Sigmoid colon (tissue), 7 donors: ENCODE data around the gene CSK. TPM values are rescaled to one million over a fixed set of nuclear protein-coding genes. Genes with fewer than 3 reads are reported as not detected.

Experiments used
- DNase-seq: peaks from one replicate; pipeline ENCODE4 v3.0.0-alpha.2; 2019
- H3K27ac ChIP-seq, 4 donors: fragments of 200-600 bp; sonication (generic); one replicate each; pipeline ENCODE4 v1.5.1; 2016 to 2019; ENCODE audit warnings: mild to moderate bottlenecking in 1 of 4
- H3K27me3 ChIP-seq, 3 donors: fragments of 200-600 bp; sonication (generic); one replicate each; pipeline ENCODE4 v1.5.1; 2019; ENCODE audit warnings: mild to moderate bottlenecking in 1 of 3
- H3K36me3 ChIP-seq, 4 donors: fragments of 200-600 bp; sonication (generic); one replicate each; pipeline ENCODE4 v1.5.1; 2016 to 2019
- H3K4me1 ChIP-seq, 4 donors: fragments of 200-600 bp; sonication (generic); one replicate each; pipeline ENCODE4 v1.5.1; 2017 to 2019
- H3K4me3 ChIP-seq, 4 donors: fragments of 200-600 bp; sonication (generic); one replicate each; pipeline ENCODE4 v1.5.1; 2017 to 2019; ENCODE audit warnings: mild to moderate bottlenecking in 2 of 4, moderate library complexity in 1 of 4
- H3K9me3 ChIP-seq, 4 donors: fragments of 200-600 bp in 3 of 4; sonication (generic) in 3 of 4; one replicate each; pipeline versions ENCODE4 v1.5.1 to v1.6.1; 2013 to 2019
- CTCF ChIP-seq, 4 experiments: fragments of 450-650 bp in 3 of 4; fragments of 200-600 bp in 1 of 4; IDR thresholded peaks; one replicate each; pipeline ENCODE4 v1.5.1; 2016 to 2019; ENCODE audit warnings: antibody characterized with exemption in 4 of 4, mild to moderate bottlenecking in 3 of 4, moderate library complexity in 2 of 4
- EP300 ChIP-seq, 4 donors: sonication (generic); formaldehyde crosslinking; IDR thresholded peaks; one replicate each; pipeline ENCODE4 v1.6.1; 2017; ENCODE audit warnings: antibody characterized with exemption in 4 of 4
- POLR2A ChIP-seq, 2 donors: fragments of 450-650 bp; IDR thresholded peaks; one replicate each; pipeline ENCODE4 v1.6.1; 2016; ENCODE audit warnings: antibody characterized with exemption in 2 of 2, mild to moderate bottlenecking in 2 of 2, moderate library complexity in 2 of 2
- POLR2AphosphoS5 ChIP-seq, 4 donors: sonication (generic); formaldehyde crosslinking; IDR thresholded peaks; one replicate each; pipeline ENCODE4 v1.6.1; 2017; ENCODE audit warnings: antibody characterized with exemption in 4 of 4
- WGBS, 2 donors: extraction: QIAGEN DNeasy Blood & Tissue Kit; methylation state at CpG; one replicate each; pipeline ENCODE4 v1.1.7; 2013; 5-methylcytosine and 5-hydroxymethylcytosine counted together
- intact Hi-C: fragments of 100-400 bp; cut with DNase I; formaldehyde crosslinking; loops from one replicate; pipeline ENCODE4 v1.15.1; 2023
- polyA plus RNA-seq, 3 donors: library from polyadenylated mRNA; stranded (reverse); fragments of 200-250 nt; gene quantifications; one replicate each; pipeline ENCODE4 v1.2.3, GENCODE V29; 2013
- small RNA-seq, 3 donors: library from RNA; depleted of rRNA; stranded (forward); fragments of <200 nt; gene quantifications; one replicate each; pipeline ENCODE3, GENCODE V24; 2016
- total RNA-seq, 4 donors: library from RNA; depleted of rRNA; stranded (reverse); fragments of >200 nt; gene quantifications; one replicate each; pipeline ENCODE4 v1.1.0, GENCODE V29; 2016
- donor health status: healthy with polysubstance abuse.
- donor health status: Bipolar disorder and iron deficiency.
- donor health status: healthy.

CSK gene
- total and polyA plus RNA-seq, 7 donors = 9.7 to 125 (median 22.4) TPM

DNA sequence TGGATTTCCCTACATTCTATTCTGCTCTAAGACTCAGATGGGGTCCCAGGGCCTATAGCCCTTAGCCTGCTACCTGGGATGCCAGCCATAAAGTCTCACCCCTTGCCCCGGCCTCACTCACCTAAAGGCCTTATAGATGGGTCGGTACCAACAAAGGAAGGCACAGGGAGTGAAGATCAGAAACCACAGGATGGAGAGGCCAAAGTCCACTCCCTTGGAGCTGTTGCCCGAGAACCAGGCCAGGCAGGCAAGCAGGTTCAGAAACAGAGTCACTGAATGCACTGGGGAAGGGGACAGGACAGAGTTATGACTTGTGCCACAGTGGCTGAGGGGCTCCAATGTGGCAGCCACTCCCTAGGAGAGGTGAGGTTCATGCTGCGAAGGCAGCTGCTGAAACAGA lies 68.5 kb downstream of the CSK start:
- intact Hi-C loops = no loop called here
- Histone ChIP-seq H3K4me3 (no peak overlapping the region), H3K36me3 (peaks cover 18 to 85% (median 60%) of the 10 kb centered on the region in 4 donors), H3K4me1 (peaks cover 0 to 4% (median 0%) of the 10 kb centered on the region in 4 donors), H3K27ac (no peak overlapping the region), H3K9me3 (no peaks in the 10 kb centered on the region), H3K27me3 (no peaks in the 10 kb centered on the region)
- TF ChIP-seq POLR2AphosphoS5 (IDR thresholded peaks at IDR 0.05) (no peak), EP300 (IDR thresholded peaks at IDR 0.05) (no peak), POLR2A (IDR thresholded peaks at IDR 0.05) (no peak), CTCF (IDR thresholded peaks at IDR 0.05) (no peak)
- no peak for DNase-seq
- 39 to 80% methylated on average over 4 of the region's 4 CpGs for WGBS, 2 donors

GRCh38 chr15:74851960-74852359 lies 70.1 kb downstream of the CSK start:
- intact Hi-C loops = no loop called here
- H3K4me1 ChIP-seq = peaks cover 0 to 5% (median 0%) of the 10 kb centered on the region in 4 donors
- WGBS, 2 donors = 85 to 92% methylated on average over 7 of the region's 7 CpGs

More at GRCh38 chr15:74851960-74852359, 70.1 kb downstream of the CSK start:
- no peaks in the 10 kb centered on the region for H3K27me3 ChIP-seq
- no peaks in the 10 kb centered on the region for H3K9me3 ChIP-seq
- H3K36me3 ChIP-seq = peaks cover 18 to 71% (median 58%) of the 10 kb centered on the region in 4 donors
- H3K27ac ChIP-seq = no peak overlapping the region
- no peak for TF ChIP-seq POLR2AphosphoS5 (IDR thresholded peaks at IDR 0.05)
- no peak for TF ChIP-seq CTCF (IDR thresholded peaks at IDR 0.05)
- no peak for TF ChIP-seq EP300 (IDR thresholded peaks at IDR 0.05)
- DNase-seq = no peak
- no peak overlapping the region for H3K4me3 ChIP-seq

Small RNA genes lying within 50 kb of the gene (small RNA-seq; reads per million reads assigned to genes)
- gene CPLX3 (0 reads per million in 3 donors), gene MIR4513 (0 reads per million in 3 donors), gene MIR6882 (0 to 0.54 (median 0.12) reads per million in 3 donors)

Other genes with a start within 250 kb of the CSK start
- gene ARID3B, start 240.9 kb upstream of the CSK start, total RNA-seq = 1 to 10 TPM; 2.3 to 9.7 (median 3.4) TPM
- gene ARID3B, start 240.9 kb upstream of the CSK start, polyA plus RNA-seq = 1 to 10 TPM; 5.3 to 9.3 (median 5.4) TPM
- 100 to 1,000 TPM in 3 of 4 donors, 10 to 100 TPM in 1; 73.1 to 124 (median 115) TPM for gene CLK3, start 166.2 kb upstream of the CSK start, total RNA-seq
- 10 to 100 TPM; 59.5 to 75.5 (median 60.1) TPM for gene CLK3, start 166.2 kb upstream of the CSK start, polyA plus RNA-seq
- gene EDC3, start 86.1 kb upstream of the CSK start, total RNA-seq = 10 to 100 TPM; 11.7 to 20.2 (median 17.7) TPM
- gene EDC3, start 86.1 kb upstream of the CSK start, polyA plus RNA-seq = 10 to 100 TPM; 11.6 to 22.0 (median 12.0) TPM
- gene CYP1A1, start 56.6 kb upstream of the CSK start, total RNA-seq = 1 to 10 TPM in 1 of 4 donors, under 1 TPM in 2, not detected in 1; 0.36 to 4.7 (median 0.49) TPM
- under 1 TPM in 2 of 3 donors, not detected in 1; 0.09 to 0.92 TPM for gene CYP1A1, start 56.6 kb upstream of the CSK start, polyA plus RNA-seq
- gene CYP1A2, start 33.2 kb upstream of the CSK start, total RNA-seq = not detected
- not detected for gene CYP1A2, start 33.2 kb upstream of the CSK start, polyA plus RNA-seq
- gene LMAN1L, start 30.8 kb downstream of the CSK start, total RNA-seq = 1 to 10 TPM in 1 of 4 donors, not detected in 3; 1.8 TPM
- gene LMAN1L, start 30.8 kb downstream of the CSK start, polyA plus RNA-seq = under 1 TPM in 1 of 3 donors, not detected in 2; 0.64 TPM
- under 1 TPM in 1 of 4 donors, not detected in 3; 0.41 TPM for gene CPLX3, start 44.5 kb downstream of the CSK start, total RNA-seq
- gene CPLX3, start 44.5 kb downstream of the CSK start, polyA plus RNA-seq = under 1 TPM in 1 of 3 donors, not detected in 2; 0.28 TPM
- 10 to 100 TPM; 21.1 to 46.8 (median 30.6) TPM for gene ULK3, start 61.1 kb downstream of the CSK start, total RNA-seq
- 10 to 100 TPM; 46.9 to 48.6 (median 48.4) TPM for gene ULK3, start 61.1 kb downstream of the CSK start, polyA plus RNA-seq
- 10 to 100 TPM; 27.8 to 37.8 (median 36.2) TPM for gene SCAMP2, start 91.3 kb downstream of the CSK start, total RNA-seq
- gene SCAMP2, start 91.3 kb downstream of the CSK start, polyA plus RNA-seq = 100 to 1,000 TPM in 1 of 3 donors, 10 to 100 TPM in 2; 28.7 to 131 (median 33.0) TPM
- gene MPI, start 108.0 kb downstream of the CSK start, total RNA-seq = 10 to 100 TPM; 34.9 to 52.0 (median 45.5) TPM
- 10 to 100 TPM; 45.6 to 87.4 (median 56.5) TPM for gene MPI, start 108.0 kb downstream of the CSK start, polyA plus RNA-seq
- gene FAM219B, start 124.8 kb downstream of the CSK start, total RNA-seq = 10 to 100 TPM; 50.5 to 65.0 (median 57.2) TPM
- gene FAM219B, start 124.8 kb downstream of the CSK start, polyA plus RNA-seq = 10 to 100 TPM; 16.6 to 38.4 (median 30.1) TPM
- 100 to 1,000 TPM in 1 of 4 donors, 10 to 100 TPM in 3; 73.7 to 124 (median 81.6) TPM for gene COX5A, start 156.0 kb downstream of the CSK start, total RNA-seq
- 1,000 to 10,000 TPM in 1 of 3 donors, 100 to 1,000 TPM in 2; 783 to 1,227 (median 854) TPM for gene COX5A, start 156.0 kb downstream of the CSK start, polyA plus RNA-seq
- gene RPP25, start 174.7 kb downstream of the CSK start, total RNA-seq = 1 to 10 TPM; 3.7 to 4.8 (median 4.7) TPM
- 10 to 100 TPM in 2 of 3 donors, 1 to 10 TPM in 1; 9.0 to 24.0 (median 16.1) TPM for gene RPP25, start 174.7 kb downstream of the CSK start, polyA plus RNA-seq
- gene SCAMP5, start 213.5 kb downstream of the CSK start, total RNA-seq = 1 to 10 TPM; 1.3 to 4.6 (median 2.9) TPM
- 10 to 100 TPM in 2 of 3 donors, 1 to 10 TPM in 1; 2.4 to 26.5 (median 18.3) TPM for gene SCAMP5, start 213.5 kb downstream of the CSK start, polyA plus RNA-seq
- 10 to 100 TPM in 2 of 4 donors, 1 to 10 TPM in 2; 7.9 to 18.9 (median 12.0) TPM for gene PPCDC, start 241.5 kb downstream of the CSK start, total RNA-seq
- gene PPCDC, start 241.5 kb downstream of the CSK start, polyA plus RNA-seq = 10 to 100 TPM; 16.2 to 37.0 (median 31.2) TPM